ENCODE data around the gene SLC22A1. TPM values are rescaled to one million over a fixed set of nuclear protein-coding genes. Genes with fewer than 3 reads are reported as not detected.

The SLC22A1 gene
- total RNA-seq = 1 to 10 TPM in 1 of 2 donors, under 1 TPM in 1; 0.74 to 2.3 TPM

- no peak for DNase-seq
- no peak within 1 kb of the TSS for H3K4me3 ChIP-seq
- no peaks in the 10 kb centered on the region for H3K36me3 ChIP-seq
- H3K9ac ChIP-seq (ENCODE audit: low read depth in 2 of 2, low read length in 2 of 2) = no peak within 1 kb of the TSS
- no peaks in the 10 kb centered on the region for H3K27me3 ChIP-seq
- no peak within 1 kb of the TSS for H3K27ac ChIP-seq
- no peak for TF ChIP-seq CTCF (IDR thresholded peaks at IDR 0.05)
- H3K4me1 ChIP-seq = no peaks in the 10 kb centered on the region
- no peaks in the 10 kb centered on the region for H3K9me3 ChIP-seq
- intact Hi-C loops (cut with DNase I) = no loop called here
Observed at GRCh38 chr6:160121558-160121957, at the start of gene SLC22A1. TSS of gene SLC22A1 (plus strand) at chr6:160121815. CDS start at chr6:160121936, 121 bp downstream.

GRCh38 chr6:160073272-160073671, 48.3 kb upstream of the SLC22A1 start:
- H3K9me3 ChIP-seq = no peaks in the 10 kb centered on the region
- H3K9ac ChIP-seq (ENCODE audit: low read depth in 2 of 2, low read length in 2 of 2) = no peak overlapping the region
- H3K4me1 ChIP-seq = no peaks in the 10 kb centered on the region
- H3K27me3 ChIP-seq = no peaks in the 10 kb centered on the region
- intact Hi-C loops (cut with DNase I) = no loop called here
- no peak for TF ChIP-seq CTCF (IDR thresholded peaks at IDR 0.05)
- peaks cover 28% of the 10 kb centered on the region for H3K36me3 ChIP-seq
- no peak for DNase-seq
- H3K27ac ChIP-seq = no peak overlapping the region
- H3K4me3 ChIP-seq = no peak overlapping the region

- Histone ChIP-seq H3K4me1 (no peaks in the 10 kb centered on the region), H3K4me3 (no peak overlapping the region), H3K27ac (no peak overlapping the region), H3K9me3 (no peaks in the 10 kb centered on the region), H3K9ac (ENCODE audit: low read depth in 2 of 2, low read length in 2 of 2) (no peak overlapping the region), H3K36me3 (peaks cover 40% of the 10 kb centered on the region), H3K27me3 (no peaks in the 10 kb centered on the region)
- no peak for TF ChIP-seq CTCF (IDR thresholded peaks at IDR 0.05)
- no peak for DNase-seq
- intact Hi-C loops (cut with DNase I) = no loop called here
Observed at GRCh38 chr6:160076009-160076408, 45.6 kb upstream of the SLC22A1 start.

GRCh38 chr6:160077024-160077423, 44.6 kb upstream of the SLC22A1 start:
- no peak for DNase-seq
- Histone ChIP-seq H3K36me3 (peaks cover 40% of the 10 kb centered on the region), H3K4me1 (no peaks in the 10 kb centered on the region), H3K9ac (ENCODE audit: low read depth in 2 of 2, low read length in 2 of 2) (no peak overlapping the region), H3K27ac (no peak overlapping the region), H3K4me3 (no peak overlapping the region), H3K9me3 (no peaks in the 10 kb centered on the region), H3K27me3 (no peaks in the 10 kb centered on the region)
- intact Hi-C loops (cut with DNase I) = no loop called here
- TF ChIP-seq CTCF (IDR thresholded peaks at IDR 0.05) = no peak

GRCh38 chr6:160077526-160077925, 44.1 kb upstream of the SLC22A1 start:
- Histone ChIP-seq H3K9ac (ENCODE audit: low read depth in 2 of 2, low read length in 2 of 2) (no peak overlapping the region), H3K4me1 (no peaks in the 10 kb centered on the region), H3K36me3 (peaks cover 35% of the 10 kb centered on the region), H3K4me3 (no peak overlapping the region), H3K27me3 (no peaks in the 10 kb centered on the region), H3K27ac (no peak overlapping the region), H3K9me3 (no peaks in the 10 kb centered on the region)
- no peak for DNase-seq
- no peak for TF ChIP-seq CTCF (IDR thresholded peaks at IDR 0.05)
- intact Hi-C loops (cut with DNase I) = no loop called here

Measured in colonic mucosa (tissue), 4 donors.